HEK293 (cell line): ENCODE results near the gene SPACDR.

Source experiments
- EGR2 ChIP-seq: fragments of 450-650 bp; formaldehyde crosslinking; IDR thresholded peaks from 2 replicates; pipeline ENCODE4 v1.5.1; 2016; ENCODE audit warnings: low read depth, missing biosample characterization, missing genetic modification characterization
- GLI2 ChIP-seq: fragments of 450-650 bp; formaldehyde crosslinking; IDR thresholded peaks from 2 replicates; pipeline ENCODE4; 2017; ENCODE audit warnings: missing biosample characterization, missing genetic modification characterization, low read depth, borderline replicate concordance
- IKZF3 ChIP-seq: fragments of 450-650 bp; IDR thresholded peaks from 2 replicates; pipeline ENCODE4 v1.5.0; 2018; ENCODE audit warnings: missing biosample characterization, mild to moderate bottlenecking, missing genetic modification characterization, moderate library complexity
- KLF1 ChIP-seq: fragments of 450-650 bp; formaldehyde crosslinking; IDR thresholded peaks from 2 replicates; pipeline ENCODE4 v1.5.1; 2016; ENCODE audit warnings: missing biosample characterization, missing genetic modification characterization
- KLF10 ChIP-seq: fragments of 450-650 bp; IDR thresholded peaks from 2 replicates; pipeline ENCODE4 v1.5.1; 2018; ENCODE audit warnings: missing biosample characterization, mild to moderate bottlenecking, missing genetic modification characterization
- KLF16 ChIP-seq: fragments of 450-650 bp; formaldehyde crosslinking; IDR thresholded peaks from 2 replicates; pipeline ENCODE4 v1.5.1; 2017; ENCODE audit warnings: missing biosample characterization, missing genetic modification characterization
- PRDM1 ChIP-seq: fragments of 450-650 bp; formaldehyde crosslinking; IDR thresholded peaks from 2 replicates; pipeline ENCODE4; 2016; ENCODE audit warnings: missing biosample characterization, missing genetic modification characterization
- SCRT1 ChIP-seq: fragments of 450-650 bp; formaldehyde crosslinking; IDR thresholded peaks from 2 replicates; pipeline ENCODE4 v1.5.1; 2016; ENCODE audit warnings: missing biosample characterization, missing genetic modification characterization, borderline replicate concordance
- SP3 ChIP-seq: fragments of 450-650 bp; formaldehyde crosslinking; IDR thresholded peaks from 2 replicates; pipeline ENCODE4 v1.5.1; 2016; ENCODE audit warnings: missing biosample characterization, missing genetic modification characterization
- YY2 ChIP-seq: fragments of 450-650 bp; formaldehyde crosslinking; IDR thresholded peaks from 2 replicates; pipeline ENCODE4 v1.5.1; 2016; ENCODE audit warnings: missing biosample characterization, missing genetic modification characterization
- ZBTB48 ChIP-seq: fragments of 450-650 bp; formaldehyde crosslinking; IDR thresholded peaks from 2 replicates; pipeline ENCODE4 v1.5.1; 2016; ENCODE audit warnings: missing biosample characterization, missing genetic modification characterization
- ZFP37 ChIP-seq: fragments of 450-650 bp; formaldehyde crosslinking; IDR thresholded peaks from 2 replicates; pipeline ENCODE4 v1.5.1; 2016; ENCODE audit warnings: missing biosample characterization, missing genetic modification characterization
- ZNF112 ChIP-seq: fragments of 450-650 bp; formaldehyde crosslinking; IDR thresholded peaks from 2 replicates; pipeline ENCODE4 v1.5.0; 2017; ENCODE audit warnings: missing biosample characterization, missing genetic modification characterization
- ZNF133 ChIP-seq: fragments of 450-650 bp; formaldehyde crosslinking; IDR thresholded peaks from 2 replicates; pipeline ENCODE4 v1.5.1; 2016; ENCODE audit warnings: missing biosample characterization, missing genetic modification characterization
- ZNF16 ChIP-seq: fragments of 450-650 bp; formaldehyde crosslinking; IDR thresholded peaks from 2 replicates; pipeline ENCODE4 v1.5.1; 2016; ENCODE audit warnings: low read depth, missing biosample characterization, missing genetic modification characterization
- ZNF302 ChIP-seq: fragments of 450-650 bp; formaldehyde crosslinking; IDR thresholded peaks from 2 replicates; pipeline ENCODE4 v1.5.1; 2016; ENCODE audit warnings: missing biosample characterization, missing genetic modification characterization, low read depth
- ZNF324 ChIP-seq: fragments of 450-650 bp; formaldehyde crosslinking; IDR thresholded peaks from 2 replicates; pipeline ENCODE4 v1.5.1; 2016; ENCODE audit warnings: missing biosample characterization, missing genetic modification characterization
- ZNF335 ChIP-seq: fragments of 450-650 bp; formaldehyde crosslinking; conservative IDR thresholded peaks from 2 replicates; pipeline ENCODE4 v1.5.1; 2016; ENCODE audit warnings: missing biosample characterization, missing genetic modification characterization
- ZNF354C ChIP-seq: fragments of 450-650 bp; formaldehyde crosslinking; IDR thresholded peaks from 2 replicates; pipeline ENCODE4 v1.5.1; 2016; ENCODE audit warnings: missing biosample characterization, missing genetic modification characterization, low read depth, borderline replicate concordance
- ZNF416 ChIP-seq: fragments of 450-650 bp; formaldehyde crosslinking; IDR thresholded peaks from 2 replicates; pipeline ENCODE4 v1.5.1; 2016; ENCODE audit warnings: missing biosample characterization, missing genetic modification characterization
- ZNF433 ChIP-seq: fragments of 450-650 bp; formaldehyde crosslinking; IDR thresholded peaks from 2 replicates; pipeline ENCODE4 v1.5.1; 2016; ENCODE audit warnings: missing biosample characterization, missing genetic modification characterization, low read depth
- ZNF473 ChIP-seq: fragments of 450-650 bp; formaldehyde crosslinking; IDR thresholded peaks from 2 replicates; pipeline ENCODE4 v1.5.1; 2017; ENCODE audit warnings: missing biosample characterization, missing genetic modification characterization
- ZNF510 ChIP-seq: fragments of 450-650 bp; formaldehyde crosslinking; IDR thresholded peaks from 2 replicates; pipeline ENCODE4 v1.5.1; 2018; ENCODE audit warnings: mild to moderate bottlenecking, missing genetic modification characterization, missing biosample characterization; ENCODE audit not compliant: insufficient replicate concordance
- ZNF521 ChIP-seq: fragments of 450-650 bp; formaldehyde crosslinking; IDR thresholded peaks from 2 replicates; pipeline ENCODE4 v1.5.1; 2017; ENCODE audit warnings: missing biosample characterization, mild to moderate bottlenecking, missing genetic modification characterization
- ZNF600 ChIP-seq: fragments of 450-650 bp; formaldehyde crosslinking; IDR thresholded peaks from 2 replicates; pipeline ENCODE4 v1.5.1; 2016; ENCODE audit warnings: missing biosample characterization, missing genetic modification characterization
- ZNF610 ChIP-seq: fragments of 450-650 bp; formaldehyde crosslinking; IDR thresholded peaks from 2 replicates; pipeline ENCODE4 v1.5.1; 2016; ENCODE audit warnings: missing biosample characterization, missing genetic modification characterization, borderline replicate concordance
- ZNF629 ChIP-seq: fragments of 450-650 bp; formaldehyde crosslinking; IDR thresholded peaks from 2 replicates; pipeline ENCODE4 v1.5.1; 2017; ENCODE audit warnings: missing biosample characterization, missing genetic modification characterization
- ZNF768 ChIP-seq: fragments of 450-650 bp; formaldehyde crosslinking; IDR thresholded peaks from 2 replicates; pipeline ENCODE4 v1.5.1; 2018; ENCODE audit warnings: missing biosample characterization, mild to moderate bottlenecking, missing genetic modification characterization
- ZNF776 ChIP-seq: fragments of 450-650 bp; formaldehyde crosslinking; IDR thresholded peaks from 2 replicates; pipeline ENCODE4 v1.5.0; 2017; ENCODE audit warnings: missing biosample characterization, missing genetic modification characterization, borderline replicate concordance
- ZNF830 ChIP-seq: fragments of 450-650 bp; IDR thresholded peaks from 2 replicates; pipeline ENCODE4 v1.5.0; 2018; ENCODE audit warnings: missing biosample characterization, missing genetic modification characterization, low read depth, mild to moderate bottlenecking, moderate library complexity
- ZNF837 ChIP-seq: fragments of 450-650 bp; formaldehyde crosslinking; IDR thresholded peaks from 2 replicates; pipeline ENCODE4 v1.5.1; 2016; ENCODE audit warnings: missing biosample characterization, missing genetic modification characterization
- ZSCAN16 ChIP-seq: fragments of 450-650 bp; formaldehyde crosslinking; IDR thresholded peaks from 2 replicates; pipeline ENCODE4 v1.5.1; 2016; ENCODE audit warnings: missing biosample characterization, missing genetic modification characterization
- TF ChIP-seq, protein P1 (sequence below): fragments of 450-650 bp; formaldehyde crosslinking; IDR thresholded peaks from 2 replicates; pipeline ENCODE4 v1.5.1; 2017; ENCODE audit warnings: missing biosample characterization, missing genetic modification characterization
- TF ChIP-seq, protein P2 (sequence below): fragments of 450-650 bp; formaldehyde crosslinking; IDR thresholded peaks from 2 replicates; pipeline ENCODE4 v1.5.1; 2016; ENCODE audit warnings: missing biosample characterization, missing genetic modification characterization
- TF ChIP-seq, protein P3 (sequence below): fragments of 450-650 bp; formaldehyde crosslinking; IDR thresholded peaks from 2 replicates; pipeline ENCODE4 v1.5.1; 2016; ENCODE audit warnings: missing biosample characterization, missing genetic modification characterization
- TF ChIP-seq, protein P4 (sequence below): fragments of 450-650 bp; formaldehyde crosslinking; IDR thresholded peaks from 2 replicates; pipeline ENCODE4 v1.5.1; 2016; ENCODE audit warnings: missing biosample characterization, missing genetic modification characterization

The SPACDR gene

GRCh38 chr7:100476903-100477870 lies 13.1 kb upstream of the SPACDR start (continued):
- TF ChIP-seq ZNF776 (no peak), SP3 (tag by site-specific recombination) (no peak), ZNF629 (no peak), SCRT1 (tag by site-specific recombination) (no peak), ZNF473 (tag by site-specific recombination) (no peak), KLF10 (peak; percentile 47; the same call in 1 of the 2 replicates), ZNF302 (no peak), YY2 (tag by site-specific recombination) (no peak), ZNF112 (tag by site-specific recombination) (no peak), ZNF837 (tag by site-specific recombination) (no peak), ZBTB48 (tag by site-specific recombination) (no peak; the same call in 1 of the 2 replicates), ZNF600 (no peak), ZNF335 (tag by site-specific recombination) (no peak), ZNF133 (tag by site-specific recombination) (no peak), ZNF510 (tag by site-specific recombination) (no peak), GLI2 (no peak), IKZF3 (tag by site-specific recombination) (no peak), ZNF433 (tag by site-specific recombination) (no peak), KLF1 (tag by site-specific recombination) (peak; percentile 59), ZNF324 (tag by site-specific recombination) (no peak), PRDM1 (tag by site-specific recombination) (no peak), KLF16 (peak; percentile 45; the same call in 1 of the 2 replicates), ZNF16 (tag by site-specific recombination) (no peak), ZNF610 (tag by site-specific recombination) (no peak), ZNF768 (tag by site-specific recombination) (no peak), ZNF521 (tag by site-specific recombination) (no peak), ZSCAN16 (tag by site-specific recombination) (no peak), EGR2 (tag by site-specific recombination) (no peak), ZNF830 (tag by site-specific recombination) (no peak), ZNF354C (tag by site-specific recombination) (no peak), ZNF416 (tag by site-specific recombination) (no peak), ZFP37 (tag by site-specific recombination) (no peak)
- TF ChIP-seq, protein P1, sequence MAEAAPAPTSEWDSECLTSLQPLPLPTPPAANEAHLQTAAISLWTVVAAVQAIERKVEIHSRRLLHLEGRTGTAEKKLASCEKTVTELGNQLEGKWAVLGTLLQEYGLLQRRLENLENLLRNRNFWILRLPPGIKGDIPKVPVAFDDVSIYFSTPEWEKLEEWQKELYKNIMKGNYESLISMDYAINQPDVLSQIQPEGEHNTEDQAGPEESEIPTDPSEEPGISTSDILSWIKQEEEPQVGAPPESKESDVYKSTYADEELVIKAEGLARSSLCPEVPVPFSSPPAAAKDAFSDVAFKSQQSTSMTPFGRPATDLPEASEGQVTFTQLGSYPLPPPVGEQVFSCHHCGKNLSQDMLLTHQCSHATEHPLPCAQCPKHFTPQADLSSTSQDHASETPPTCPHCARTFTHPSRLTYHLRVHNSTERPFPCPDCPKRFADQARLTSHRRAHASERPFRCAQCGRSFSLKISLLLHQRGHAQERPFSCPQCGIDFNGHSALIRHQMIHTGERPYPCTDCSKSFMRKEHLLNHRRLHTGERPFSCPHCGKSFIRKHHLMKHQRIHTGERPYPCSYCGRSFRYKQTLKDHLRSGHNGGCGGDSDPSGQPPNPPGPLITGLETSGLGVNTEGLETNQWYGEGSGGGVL (tag by site-specific recombination): peak; percentile 39; the same call in 1 of the 2 replicates
- TF ChIP-seq, protein P2, sequence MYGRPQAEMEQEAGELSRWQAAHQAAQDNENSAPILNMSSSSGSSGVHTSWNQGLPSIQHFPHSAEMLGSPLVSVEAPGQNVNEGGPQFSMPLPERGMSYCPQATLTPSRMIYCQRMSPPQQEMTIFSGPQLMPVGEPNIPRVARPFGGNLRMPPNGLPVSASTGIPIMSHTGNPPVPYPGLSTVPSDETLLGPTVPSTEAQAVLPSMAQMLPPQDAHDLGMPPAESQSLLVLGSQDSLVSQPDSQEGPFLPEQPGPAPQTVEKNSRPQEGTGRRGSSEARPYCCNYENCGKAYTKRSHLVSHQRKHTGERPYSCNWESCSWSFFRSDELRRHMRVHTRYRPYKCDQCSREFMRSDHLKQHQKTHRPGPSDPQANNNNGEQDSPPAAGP (tag by site-specific recombination): peak; percentile 40; the same call in 1 of the 2 replicates
- TF ChIP-seq, protein P3, sequence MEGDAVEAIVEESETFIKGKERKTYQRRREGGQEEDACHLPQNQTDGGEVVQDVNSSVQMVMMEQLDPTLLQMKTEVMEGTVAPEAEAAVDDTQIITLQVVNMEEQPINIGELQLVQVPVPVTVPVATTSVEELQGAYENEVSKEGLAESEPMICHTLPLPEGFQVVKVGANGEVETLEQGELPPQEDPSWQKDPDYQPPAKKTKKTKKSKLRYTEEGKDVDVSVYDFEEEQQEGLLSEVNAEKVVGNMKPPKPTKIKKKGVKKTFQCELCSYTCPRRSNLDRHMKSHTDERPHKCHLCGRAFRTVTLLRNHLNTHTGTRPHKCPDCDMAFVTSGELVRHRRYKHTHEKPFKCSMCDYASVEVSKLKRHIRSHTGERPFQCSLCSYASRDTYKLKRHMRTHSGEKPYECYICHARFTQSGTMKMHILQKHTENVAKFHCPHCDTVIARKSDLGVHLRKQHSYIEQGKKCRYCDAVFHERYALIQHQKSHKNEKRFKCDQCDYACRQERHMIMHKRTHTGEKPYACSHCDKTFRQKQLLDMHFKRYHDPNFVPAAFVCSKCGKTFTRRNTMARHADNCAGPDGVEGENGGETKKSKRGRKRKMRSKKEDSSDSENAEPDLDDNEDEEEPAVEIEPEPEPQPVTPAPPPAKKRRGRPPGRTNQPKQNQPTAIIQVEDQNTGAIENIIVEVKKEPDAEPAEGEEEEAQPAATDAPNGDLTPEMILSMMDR (tag by site-specific recombination): peak; percentile 67; the same call in 1 of the 2 replicates
- TF ChIP-seq, protein P4, sequence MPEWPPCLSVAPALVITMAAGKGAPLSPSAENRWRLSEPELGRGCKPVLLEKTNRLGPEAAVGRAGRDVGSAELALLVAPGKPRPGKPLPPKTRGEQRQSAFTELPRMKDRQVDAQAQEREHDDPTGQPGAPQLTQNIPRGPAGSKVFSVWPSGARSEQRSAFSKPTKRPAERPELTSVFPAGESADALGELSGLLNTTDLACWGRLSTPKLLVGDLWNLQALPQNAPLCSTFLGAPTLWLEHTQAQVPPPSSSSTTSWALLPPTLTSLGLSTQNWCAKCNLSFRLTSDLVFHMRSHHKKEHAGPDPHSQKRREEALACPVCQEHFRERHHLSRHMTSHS (tag by site-specific recombination): no peak
